Stimulated activated CD8-positive, alpha-beta memory T cell treated with anti-CD3 and anti-CD28 coated beads, Interleukin-12 subunit alpha, Interleukin-12 subunit beta, amount 100 ng/mL, for 1 hour (primary cell): ENCODE data around the gene NEMP1.
A peak's percentile ranks its signal among the peaks of the same experiment; 100 is the strongest.

ENCODE experiments used
- DNase-seq: peaks from one replicate; pipeline ENCODE4 v3.0.0-alpha.2; 2020; ENCODE audit warnings: low read depth

The NEMP1 gene

GRCh38 chr12:57107456-57108155, 29.0 kb upstream of the NEMP1 start:
- DNase-seq, result no peak

DNA sequence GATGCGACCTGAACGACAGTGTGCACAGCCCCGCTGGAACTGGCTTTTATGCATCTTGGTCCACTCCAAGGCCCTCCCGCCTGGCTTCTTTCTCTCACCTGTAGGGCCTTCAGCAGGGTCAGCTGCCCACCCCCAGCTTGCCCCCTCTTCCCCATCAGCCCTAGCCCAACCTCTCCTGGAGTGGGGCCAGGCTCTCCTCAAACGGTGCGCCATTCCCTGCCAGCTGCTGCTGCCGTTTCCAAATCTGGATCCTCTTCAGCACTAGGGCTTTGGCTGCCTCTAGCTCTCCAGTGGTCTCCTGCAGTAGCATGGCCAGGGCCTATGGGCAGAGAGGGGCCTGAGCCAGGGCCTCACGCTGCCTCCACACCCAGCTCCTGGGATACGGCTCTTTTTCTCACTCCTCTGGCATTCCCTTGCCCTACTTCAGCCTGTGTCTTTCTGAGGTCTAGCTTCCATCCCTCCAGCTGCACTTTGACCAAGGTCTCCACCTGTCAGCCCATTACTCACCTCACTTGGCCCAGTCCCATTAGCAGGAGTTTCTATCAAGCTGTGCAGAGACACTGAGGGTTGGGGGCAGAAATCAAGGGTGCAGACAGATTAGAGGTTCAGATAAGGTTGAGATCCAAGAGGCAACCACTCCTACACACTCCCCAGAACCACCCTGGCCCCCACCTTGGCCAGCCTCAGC, 27.6 kb upstream of the NEMP1 start:
- no peak for DNase-seq

DNA sequence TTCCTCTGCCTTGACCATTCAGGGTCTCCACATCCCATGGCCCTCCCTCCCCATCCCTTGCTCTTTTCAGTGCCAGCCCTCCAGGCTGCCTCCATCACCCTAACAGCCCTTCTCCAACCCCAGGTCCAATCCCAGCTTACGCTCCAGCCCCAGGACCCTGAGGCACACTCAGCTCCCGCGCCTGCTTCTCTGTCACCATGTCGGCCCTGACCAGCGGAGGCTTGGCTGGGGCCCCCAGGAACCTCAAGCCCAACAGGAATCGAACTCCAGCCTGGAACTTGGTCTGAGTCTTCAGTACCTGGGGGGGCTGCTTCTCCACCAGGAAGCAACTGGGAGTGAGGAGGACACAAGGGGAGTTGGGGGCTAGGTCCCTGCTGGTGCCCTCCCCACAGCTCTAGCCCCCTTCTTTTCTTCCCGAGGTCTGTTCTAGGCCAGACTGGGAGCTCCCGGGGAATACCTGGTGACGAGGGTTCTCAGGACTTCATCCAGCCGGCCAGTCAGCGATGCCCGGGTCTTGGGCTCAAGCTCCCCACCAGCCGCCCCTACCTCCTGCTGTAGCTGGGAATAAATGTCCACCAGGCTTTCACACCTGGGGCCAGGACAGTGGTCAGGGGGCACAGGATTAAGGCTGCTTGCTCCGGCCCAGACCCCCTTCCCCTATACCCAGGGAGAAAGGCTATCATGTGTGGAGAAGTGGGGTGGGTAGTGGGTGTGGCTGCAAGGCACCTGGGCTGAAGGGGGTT, 26.6 kb upstream of the NEMP1 start:
- DNase-seq, result no peak

DNA sequence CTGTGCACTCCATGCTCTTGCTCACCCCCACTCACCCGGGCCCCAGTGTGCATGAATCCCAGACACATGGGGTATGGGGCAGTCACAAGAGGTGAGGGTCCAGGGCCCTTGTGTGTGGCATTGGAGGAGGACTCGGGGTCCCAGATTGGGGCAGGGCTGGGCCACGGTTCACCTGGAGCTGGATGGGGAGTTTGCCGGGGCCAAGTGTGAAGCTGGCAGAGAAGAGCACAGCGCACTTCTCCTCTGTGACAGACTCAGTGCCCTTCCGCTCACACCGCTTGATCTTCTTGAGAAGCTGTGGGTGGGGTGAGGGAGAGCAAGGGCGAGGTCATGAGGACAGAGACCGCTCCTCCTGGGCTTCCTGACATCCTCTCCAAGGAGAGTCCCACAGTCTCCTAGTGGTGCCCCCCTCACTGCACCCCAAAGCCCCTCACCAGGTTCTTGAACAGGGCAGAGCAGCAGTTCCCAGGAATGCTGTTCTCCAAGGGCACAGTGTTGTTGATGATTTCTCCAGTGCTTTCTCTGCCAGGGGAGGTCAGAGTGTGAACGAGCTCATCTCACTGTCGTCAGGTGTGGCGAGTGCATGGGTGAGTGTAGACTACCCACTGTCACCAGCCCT, 25.8 kb upstream of the NEMP1 start:
- DNase-seq, result no peak

- no peak for DNase-seq
Measured at GRCh38 chr12:57103856-57104255, 25.3 kb upstream of the NEMP1 start.

DNA sequence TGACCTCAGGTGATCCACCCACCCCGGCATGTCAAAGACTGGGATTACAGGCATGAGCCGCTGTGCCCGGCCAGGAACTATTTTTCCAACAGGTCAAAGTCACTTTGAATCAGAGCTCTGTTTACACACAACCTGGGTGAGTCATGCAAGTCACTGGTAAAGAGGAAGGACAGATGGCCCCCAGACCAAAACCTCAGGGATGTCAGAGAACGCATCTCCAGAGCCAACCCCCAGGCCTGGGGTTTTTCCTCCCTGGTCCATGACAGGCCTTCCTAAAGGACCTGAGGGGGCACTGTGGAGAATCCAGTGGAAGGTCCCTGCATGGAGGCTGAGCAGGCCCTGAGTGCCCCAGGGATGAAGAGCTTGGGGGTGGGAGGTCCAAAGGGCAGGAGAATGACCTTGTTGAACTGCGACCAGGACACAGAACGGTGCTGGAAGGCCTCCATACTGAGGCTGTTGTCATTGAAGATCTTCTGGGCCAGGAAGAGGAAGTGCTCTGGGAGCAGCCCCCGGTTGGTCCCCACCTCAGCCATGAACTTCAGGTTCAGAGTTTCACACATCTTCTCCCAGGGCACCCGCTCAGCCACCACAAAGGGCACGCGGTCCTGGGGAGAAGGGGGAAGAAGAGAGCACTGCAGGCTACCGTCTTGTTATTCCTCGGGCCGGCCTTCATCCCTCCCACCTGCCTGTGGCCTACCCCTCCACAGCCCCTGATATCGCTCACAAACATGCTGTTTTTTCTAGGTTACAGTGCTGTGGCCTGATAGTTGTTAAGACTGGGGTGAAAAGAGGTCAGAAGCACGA, 23.5 kb upstream of the NEMP1 start:
- no peak for DNase-seq

DNA sequence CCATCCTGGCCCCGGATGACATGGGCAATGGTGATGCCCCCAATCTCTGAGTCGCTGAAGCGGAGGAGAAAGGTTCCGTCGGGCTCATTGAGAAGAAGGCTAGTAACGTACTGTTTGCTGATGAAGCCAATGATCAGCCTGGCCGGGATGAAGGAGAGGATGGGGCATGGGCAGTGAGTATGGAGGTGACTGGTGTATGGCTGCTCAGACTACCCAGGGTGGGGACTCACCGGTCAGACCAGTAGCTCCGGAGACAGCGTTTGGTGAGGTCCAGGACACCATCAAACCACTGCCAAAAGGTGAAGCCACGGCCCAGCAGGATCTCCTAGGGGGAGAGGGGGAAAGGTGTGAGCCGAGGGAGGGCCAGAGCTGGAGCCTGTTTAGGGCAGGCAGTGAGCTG, 21.2 kb upstream of the NEMP1 start:
- DNase-seq, result no peak

DNA sequence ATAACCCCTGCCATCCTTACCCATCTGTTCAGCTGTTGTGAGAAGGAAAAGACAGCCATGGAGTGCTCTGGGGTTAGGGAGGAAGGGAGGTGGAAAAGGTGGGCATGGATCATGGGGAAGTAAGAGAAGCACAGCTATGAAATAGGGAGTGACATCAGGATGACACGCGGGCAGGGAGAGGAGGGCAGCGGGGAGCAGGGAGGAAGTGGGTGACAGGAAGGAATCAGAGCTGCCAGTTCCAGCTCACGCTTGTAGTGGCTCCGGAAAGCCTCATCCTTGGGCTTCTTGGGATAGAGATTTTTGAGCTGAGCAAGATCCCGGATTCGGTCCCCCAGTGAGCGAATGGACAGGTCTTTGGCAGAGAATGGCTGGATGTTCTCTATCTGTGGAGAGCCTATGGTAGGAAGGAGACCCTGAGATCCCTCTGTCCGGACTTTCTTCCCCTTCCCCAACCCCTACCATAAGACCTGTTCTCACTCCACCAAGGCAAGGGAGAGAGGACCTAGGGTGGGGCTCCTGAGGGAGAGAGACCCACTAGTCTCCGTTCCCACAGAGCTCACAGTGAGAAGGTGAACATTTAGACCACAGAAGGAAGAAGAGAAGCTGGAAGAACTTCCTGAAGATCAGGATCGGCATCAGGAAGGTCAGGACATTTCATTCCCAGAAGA, 20.6 kb upstream of the NEMP1 start:
- DNase-seq, result no peak

DNA sequence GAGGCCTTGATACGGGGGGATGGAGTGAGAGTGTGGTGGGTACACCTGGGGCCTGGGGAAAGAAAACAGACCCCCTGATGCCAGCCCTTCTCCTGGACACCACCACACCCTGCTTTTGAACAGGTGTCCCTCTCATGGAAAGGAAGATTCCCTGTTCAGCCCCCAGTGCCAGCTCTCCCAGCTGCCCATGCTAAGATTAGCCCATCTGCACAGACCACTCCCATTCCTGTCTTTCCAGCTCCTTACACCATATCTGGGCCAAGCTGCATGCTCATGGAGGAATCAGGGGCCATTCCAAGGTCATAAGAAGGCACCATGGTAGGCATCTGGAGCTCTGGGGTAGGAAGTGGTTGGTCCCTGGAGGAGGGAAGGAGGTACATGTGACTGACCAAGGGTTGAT, 20.0 kb upstream of the NEMP1 start:
- no peak for DNase-seq

DNA sequence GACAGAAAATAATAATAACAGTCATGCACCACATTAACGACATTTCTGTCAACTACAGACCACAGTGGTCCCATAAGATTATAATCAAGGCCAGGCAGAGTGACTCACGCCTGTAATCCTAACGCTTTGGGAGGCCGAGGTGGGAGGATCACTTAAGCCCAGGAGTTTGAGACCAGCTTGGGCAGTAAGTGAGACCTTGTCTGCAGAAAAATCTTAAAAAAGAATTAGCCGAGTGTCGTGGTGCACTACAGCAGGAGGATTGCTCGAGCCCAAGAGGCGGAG, 18.9 kb upstream of the NEMP1 start:
- no peak for DNase-seq

GRCh38 chr12:57096748-57097553, 18.4 kb upstream of the NEMP1 start:
- DNase-seq, result no peak

DNA sequence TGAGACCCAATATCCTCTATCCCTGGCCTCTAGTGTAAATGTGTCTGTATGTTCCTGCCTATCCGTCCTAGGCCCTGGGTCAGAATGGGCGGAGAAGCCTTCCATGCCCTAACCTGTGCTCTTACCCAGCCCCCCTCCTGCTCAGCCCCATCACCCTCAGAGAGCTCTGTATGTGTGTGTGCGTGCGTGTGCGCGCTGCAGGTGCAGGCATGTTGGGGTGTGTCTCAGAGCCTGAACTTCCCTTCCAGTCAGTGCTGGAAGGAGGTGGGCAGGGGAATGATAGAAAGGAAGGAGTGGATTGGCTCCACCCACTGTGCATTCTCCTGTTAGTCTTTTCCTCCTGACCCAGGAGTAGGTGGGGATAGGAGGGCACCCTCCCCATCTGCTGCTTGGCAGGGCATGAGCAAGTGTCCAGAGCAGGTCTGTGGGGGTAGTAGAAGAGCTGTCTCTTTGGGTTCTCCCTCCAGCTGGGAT, 17.5 kb upstream of the NEMP1 start:
- DNase-seq, result no peak

DNA sequence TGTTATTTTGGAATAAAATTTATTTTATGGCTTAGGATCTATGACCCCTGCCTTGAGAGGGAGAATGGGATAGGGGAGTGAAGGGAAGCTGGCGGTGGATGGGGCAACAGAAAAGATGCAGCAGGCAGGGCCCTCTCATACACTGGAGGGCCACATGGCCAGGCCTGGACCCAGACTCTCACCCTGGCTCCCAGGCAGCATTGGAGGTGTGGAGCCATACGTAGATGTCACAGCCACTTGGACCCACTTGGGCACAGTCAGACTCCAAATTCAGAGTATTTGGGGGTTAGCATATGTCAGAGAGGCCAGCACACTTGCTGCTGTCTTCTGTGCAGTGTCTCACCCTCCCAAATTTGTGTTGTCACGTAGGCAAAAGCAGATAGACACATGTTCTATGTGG, 16.8 kb upstream of the NEMP1 start:
- no peak for DNase-seq

GRCh38 chr12:57094208-57095160, 15.9 kb upstream of the NEMP1 start:
- DNase-seq, result no peak

DNA sequence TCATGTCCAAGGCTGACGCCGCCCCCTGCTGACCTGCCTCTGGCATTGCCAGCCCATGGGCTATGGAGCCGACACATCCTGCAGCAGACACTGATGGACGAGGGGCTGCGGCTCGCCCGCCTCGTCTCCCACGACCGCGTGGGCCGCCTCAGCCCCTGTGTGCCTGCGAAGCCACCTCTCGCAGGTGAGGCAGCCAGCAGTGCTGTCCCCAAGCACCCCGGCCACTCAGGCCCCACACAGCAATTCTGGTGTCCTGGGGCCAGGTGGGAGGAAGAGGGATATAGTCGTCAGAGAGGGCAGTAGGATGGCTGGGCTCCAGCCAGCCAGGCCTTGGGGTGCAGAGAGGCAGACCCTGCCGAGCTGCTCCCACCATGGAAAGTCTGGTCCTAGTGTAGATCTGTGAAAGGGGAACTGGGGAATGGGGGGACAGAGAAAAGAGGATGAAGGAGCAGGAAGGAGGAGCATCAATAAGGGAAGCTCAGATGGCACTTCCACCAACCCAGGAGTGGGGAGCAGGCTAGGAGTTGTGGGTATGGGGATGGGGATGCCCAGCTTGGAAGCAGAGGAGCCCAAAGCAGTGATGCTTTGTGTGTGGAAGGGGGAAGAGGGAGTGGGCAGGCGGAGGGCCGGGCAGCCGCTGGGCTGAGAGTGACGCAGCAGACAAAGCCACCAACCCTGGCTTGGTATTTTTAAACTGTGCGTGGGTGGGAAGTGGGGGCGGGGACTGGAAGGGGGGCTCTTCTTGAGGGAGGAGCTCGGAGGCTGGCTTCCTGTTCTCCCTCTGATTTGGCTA, 15.0 kb upstream of the NEMP1 start:
- DNase-seq, result peak; percentile 49

DNA sequence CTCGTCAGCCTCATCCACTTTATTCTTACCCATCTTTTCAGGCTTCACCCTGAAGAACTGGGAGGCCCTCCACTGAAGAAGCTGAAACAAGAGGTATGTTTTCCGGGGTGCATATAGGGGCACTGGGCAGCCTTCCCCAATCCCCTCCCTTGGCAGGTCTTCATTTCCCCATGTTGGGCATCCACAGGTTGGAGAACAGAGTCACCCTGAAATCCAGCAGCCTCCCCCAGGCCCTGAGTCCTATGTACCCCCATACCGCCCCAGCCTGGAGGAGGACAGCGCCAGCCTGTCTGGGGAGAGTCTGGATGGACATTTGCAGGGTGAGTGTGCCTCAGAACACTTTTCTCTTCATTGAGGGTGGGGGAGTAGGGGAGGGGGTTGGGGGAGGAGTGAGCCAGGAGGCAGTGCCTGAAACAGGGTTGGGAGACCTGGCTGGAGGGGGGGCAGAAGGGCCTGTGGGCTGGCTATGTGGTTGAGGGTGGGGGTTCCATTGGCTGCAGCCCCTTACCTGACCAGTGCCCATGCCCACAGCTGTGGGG, 14.4 kb upstream of the NEMP1 start:
- DNase-seq, result no peak

- DNase-seq, result no peak
Measured at GRCh38 chr12:57092529-57092862, 13.9 kb upstream of the NEMP1 start.
